K562 (cell line): ENCODE measurements around the gene TMEM43. TPM values are rescaled to one million over a fixed set of nuclear protein-coding genes. Genes with fewer than 3 reads are reported as not detected.

Source experiments
- DPF2 ChIP-seq: fragments of 450-650 bp; IDR thresholded peaks from 2 replicates; pipeline ENCODE4 v1.6.1; 2016
- GTF2A2 ChIP-seq: IDR thresholded peaks from 2 replicates; pipeline ENCODE4 v1.6.1; 2016; ENCODE audit warnings: mild to moderate bottlenecking, missing genetic modification characterization, missing compliant biosample characterization
- HNRNPLL ChIP-seq: fragments of 200-400 bp; formaldehyde crosslinking; IDR thresholded peaks from 2 replicates; pipeline ENCODE4 v1.6.1; 2017; ENCODE audit warnings: low read length, low read depth, mild to moderate bottlenecking; ENCODE audit not compliant: poor library complexity, severe bottlenecking
- HOMEZ ChIP-seq: fragments of 250-450 bp; sonication (Bioruptor Pico); IDR thresholded peaks from 2 replicates; pipeline ENCODE4 v1.4.0; 2020; ENCODE audit warnings: mild to moderate bottlenecking, moderate library complexity
- KAT8 ChIP-seq: fragments of 450-650 bp; IDR thresholded peaks from 2 replicates; pipeline ENCODE4 v1.6.1; 2016; ENCODE audit warnings: low read depth, mild to moderate bottlenecking
- KDM2B ChIP-seq: fragments of 250-450 bp; sonication (Bioruptor Pico); IDR thresholded peaks from 2 replicates; pipeline ENCODE4 v1.8.0; 2021; ENCODE audit warnings: mild to moderate bottlenecking, moderate library complexity
- MAFG ChIP-seq: fragments of 450-650 bp; conservative IDR thresholded peaks from 2 replicates; pipeline ENCODE4 v1.6.1; 2016; ENCODE audit warnings: missing genetic modification characterization, missing compliant biosample characterization
- MCM3 ChIP-seq: fragments of 450-650 bp; IDR thresholded peaks from 2 replicates; pipeline ENCODE4 v1.6.1; 2016
- NR2C1 ChIP-seq, 2 experiments: fragments of 450-650 bp; IDR thresholded peaks; 2 replicates each; pipeline ENCODE4 v1.6.1; 2017; ENCODE audit warnings: mild to moderate bottlenecking in 2 of 2, antibody characterized with exemption in 1 of 2, inconsistent platforms in 1 of 2, missing compliant biosample characterization in 1 of 2, missing genetic modification characterization in 1 of 2
- RNF2 ChIP-seq: sonication (generic); IDR thresholded peaks from 2 replicates; pipeline ENCODE4 v1.6.1; 2016
- SMARCA4 ChIP-seq: fragments of 450-650 bp; IDR thresholded peaks from 2 replicates; pipeline ENCODE4 v1.6.1; 2016
- TBP ChIP-seq: optimal IDR thresholded peaks from 2 replicates; pipeline ENCODE3; 2011; ENCODE audit warnings: low read depth, low read length, improper control_type of control experiment
- VEZF1 ChIP-seq: fragments of 200-800 bp; sonication (Bioruptor generic); IDR thresholded peaks from 2 replicates; pipeline ENCODE4 v1.6.1; 2017; ENCODE audit warnings: missing genetic modification characterization, missing compliant biosample characterization
- XRCC4 ChIP-seq: IDR thresholded peaks from one replicate; pipeline ENCODE4 v1.6.1; 2011; ENCODE audit not compliant: insufficient read depth, insufficient read length; ENCODE audit errors: extremely low read depth
- ZFPM2 ChIP-seq: fragments of 250-450 bp; sonication (Bioruptor Pico); IDR thresholded peaks from 2 replicates; pipeline ENCODE4 v1.5.1; 2022; ENCODE audit warnings: mild to moderate bottlenecking
- ZNF586 ChIP-seq: fragments of 450-650 bp; formaldehyde crosslinking; conservative IDR thresholded peaks from 2 replicates; pipeline ENCODE4 v1.4.0; 2020; ENCODE audit warnings: mild to moderate bottlenecking, moderate library complexity
- polyA plus RNA-seq, 8 experiments: library from polyadenylated mRNA; depleted of rRNA in 4 of 8; stranded (reverse) in 5 of 8; unstranded in 3 of 8; fragments of >200 nt; fragmentation: Nextera tagmentation in 2 of 8; fragmentation: Illumina TruSeq in 1 of 8; extraction: Ambion mirVana in 2 of 8; extraction: Trizol in 1 of 8; gene quantifications; 2 replicates each; pipeline versions ENCODE4 v1.2.1 to v1.2.3, GENCODE V29; 2011 to 2014; ENCODE audit warnings: inconsistent platforms in 1 of 8, missing spikeins in 1 of 8
- total RNA-seq, 7 experiments: library from RNA; depleted of rRNA in 6 of 7; stranded (reverse); fragments of >200 nt in 6 of 7; fragmentation: Illumina TruSeq in 2 of 7; extraction: Trizol in 2 of 7; gene quantifications; 2 replicates each; pipeline versions ENCODE4 v1.2.1 to v1.2.3, GENCODE V29; 2011 to 2021; ENCODE audit warnings: low replicate concordance in 1 of 7
- TF ChIP-seq, protein P1 (sequence below): fragments of 250-450 bp; sonication (Bioruptor Pico); IDR thresholded peaks from 2 replicates; pipeline ENCODE4 v1.5.0; 2021
- TF ChIP-seq, protein P2 (sequence below), 2 experiments: fragments of 450-650 bp; conservative IDR thresholded peaks; 2 replicates each; pipeline ENCODE4 v1.6.1; 2017; ENCODE audit warnings: mild to moderate bottlenecking in 2 of 2, moderate library complexity in 2 of 2

TMEM43 gene
- total and polyA plus RNA-seq, 9 of the 15 experiments (the other 6 are each of a cell fraction or from before 2014, with no cell fraction given) = 16.7 to 46.1 (median 35.7) TPM

DNA sequence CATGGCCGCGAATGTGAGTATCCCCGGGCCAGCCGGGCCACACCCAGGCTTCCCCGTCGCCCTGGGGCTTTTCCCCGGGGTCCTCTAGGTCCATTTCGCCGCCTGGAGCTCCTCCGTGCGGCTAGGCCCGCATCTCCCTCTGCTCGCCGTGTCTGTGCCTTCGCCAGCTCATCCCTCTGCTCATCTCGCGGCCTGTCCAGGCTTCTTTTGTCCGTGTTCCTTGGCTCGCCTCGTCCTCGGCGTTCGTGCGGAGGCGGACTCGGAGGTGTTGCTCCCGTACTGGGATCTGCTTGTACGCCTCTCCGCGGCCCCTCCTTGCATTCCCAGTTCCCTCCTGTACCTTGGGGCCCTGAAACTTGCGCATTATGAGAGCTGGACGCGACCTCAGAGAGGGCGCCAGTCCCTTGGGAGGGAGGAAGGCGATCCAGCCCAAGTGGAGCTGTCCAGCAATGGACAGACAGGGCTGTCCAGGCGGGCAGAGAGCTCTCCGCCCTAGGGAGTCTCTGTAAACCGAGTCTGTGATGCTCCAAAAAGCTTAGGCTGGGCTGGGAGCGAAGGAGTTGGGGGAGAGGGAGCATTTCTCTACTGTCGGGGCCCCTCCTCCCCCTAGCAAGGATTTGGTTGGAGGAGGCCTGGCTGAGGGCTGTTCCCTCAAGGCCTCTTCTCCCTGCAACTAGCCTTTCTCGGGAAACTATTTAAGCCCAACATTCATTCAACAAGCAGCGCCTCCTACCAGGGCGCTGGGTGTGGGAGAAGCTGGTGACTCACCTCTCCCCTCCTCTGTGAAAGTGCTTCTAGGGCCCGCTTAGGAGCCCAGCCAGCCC, 553 bp downstream of the TMEM43 start (continued):
- TF ChIP-seq, protein P1, sequence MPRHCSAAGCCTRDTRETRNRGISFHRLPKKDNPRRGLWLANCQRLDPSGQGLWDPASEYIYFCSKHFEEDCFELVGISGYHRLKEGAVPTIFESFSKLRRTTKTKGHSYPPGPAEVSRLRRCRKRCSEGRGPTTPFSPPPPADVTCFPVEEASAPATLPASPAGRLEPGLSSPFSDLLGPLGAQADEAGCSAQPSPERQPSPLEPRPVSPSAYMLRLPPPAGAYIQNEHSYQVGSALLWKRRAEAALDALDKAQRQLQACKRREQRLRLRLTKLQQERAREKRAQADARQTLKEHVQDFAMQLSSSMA (CRISPR knock-in tag) = no peak
- TF ChIP-seq SMARCA4 (peak; percentile 76), ZNF586 (CRISPR knock-in tag) (no peak), VEZF1 (CRISPR knock-in tag) (peak; percentile 42), HOMEZ (CRISPR knock-in tag) (no peak), TBP (peak; percentile 34), XRCC4 (no peak), NR2C1 (IDR thresholded peaks at IDR 0.05) (no peak), NR2C1 (tag; IDR thresholded peaks at IDR 0.05) (no peak), MAFG (tag) (no peak), RNF2 (0 out of 2 replicates have a peak, but pooled peaks have one; percentile 3), KAT8 (no peak), ZFPM2 (CRISPR knock-in tag) (no peak), GTF2A2 (tag) (0 out of 2 replicates have a peak, but pooled peaks have one; percentile 30), KDM2B (CRISPR knock-in tag) (no peak), MCM3 (no peak), DPF2 (peak; percentile 81), HNRNPLL (peak; percentile 29)
- TF ChIP-seq, protein P2, sequence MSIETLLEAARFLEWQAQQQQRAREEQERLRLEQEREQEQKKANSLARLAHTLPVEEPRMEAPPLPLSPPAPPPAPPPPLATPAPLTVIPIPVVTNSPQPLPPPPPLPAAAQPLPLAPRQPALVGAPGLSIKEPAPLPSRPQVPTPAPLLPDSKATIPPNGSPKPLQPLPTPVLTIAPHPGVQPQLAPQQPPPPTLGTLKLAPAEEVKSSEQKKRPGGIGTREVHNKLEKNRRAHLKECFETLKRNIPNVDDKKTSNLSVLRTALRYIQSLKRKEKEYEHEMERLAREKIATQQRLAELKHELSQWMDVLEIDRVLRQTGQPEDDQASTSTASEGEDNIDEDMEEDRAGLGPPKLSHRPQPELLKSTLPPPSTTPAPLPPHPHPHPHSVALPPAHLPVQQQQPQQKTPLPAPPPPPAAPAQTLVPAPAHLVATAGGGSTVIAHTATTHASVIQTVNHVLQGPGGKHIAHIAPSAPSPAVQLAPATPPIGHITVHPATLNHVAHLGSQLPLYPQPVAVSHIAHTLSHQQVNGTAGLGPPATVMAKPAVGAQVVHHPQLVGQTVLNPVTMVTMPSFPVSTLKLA (conservative IDR thresholded peaks at IDR 0.05) = peak; percentile 44 to 72; a peak in 3 of 4 replicates
